ENCODE measurements around the gene MED1. TPM values are rescaled to one million over a fixed set of nuclear protein-coding genes. Genes with fewer than 3 reads are reported as not detected.
A peak's percentile ranks its signal among the peaks of the same experiment; 100 is the strongest.

Gene MED1
- total RNA-seq, 4 donors from 2014 or later, result 22.4 to 29.6 (median 25.0) TPM

- no peaks in the 10 kb centered on the region for H3K9me3 ChIP-seq
- peak; percentile 5 to 13 for DNase-seq
- intact Hi-C loops (cut with DNase I), result no loop called here
- 1 to 3% methylated on average over 16 to 20 of the region's 28 CpGs for WGBS, 2 donors
- no peaks in the 10 kb centered on the region for H3K36me3 ChIP-seq
- peaks cover 14 to 19% of the 10 kb centered on the region in 2 donors for H3K4me1 ChIP-seq
- TF ChIP-seq POLR2A (IDR thresholded peaks at IDR 0.05) (no peak), CTCF (IDR thresholded peaks at IDR 0.05) (no peak)
- H3K27me3 ChIP-seq, result no peaks in the 10 kb centered on the region
- H3K4me3 ChIP-seq (replicated peaks in 1 of 3), result peak overlapping the region; percentile 88 to 89 (median 89)
- peak overlapping the region in 2 of 3 donors; percentile 93 to 95 for H3K27ac ChIP-seq
These were observed 11.7 kb upstream of the MED1 start for GRCh38 chr17:39462631-39463375.

- H3K9me3 ChIP-seq, result no peaks in the 10 kb centered on the region
- peaks cover 14 to 19% of the 10 kb centered on the region in 2 donors for H3K4me1 ChIP-seq
- H3K27me3 ChIP-seq, result no peaks in the 10 kb centered on the region
- no peaks in the 10 kb centered on the region for H3K36me3 ChIP-seq
- H3K27ac ChIP-seq, result peak overlapping the region; percentile 93 to 95 (median 94)
- peak overlapping the region; percentile 88 to 89 (median 89) for H3K4me3 ChIP-seq (replicated peaks in 1 of 3)
- peak in 1 of 2 donors; percentile 67 for DNase-seq
- WGBS, 2 donors, result 0 to 1% methylated on average over 34 of the region's 34 CpGs
- intact Hi-C loops (cut with DNase I), result no loop called here
- no peak for TF ChIP-seq CTCF (IDR thresholded peaks at IDR 0.05)
- TF ChIP-seq POLR2A (IDR thresholded peaks at IDR 0.05), result no peak
These were observed 11.0 kb upstream of the MED1 start for GRCh38 chr17:39461926-39462569.

- peak within 1 kb of the TSS; percentile 88 to 89 (median 89) for H3K4me3 ChIP-seq (replicated peaks in 1 of 3)
- no peaks in the 10 kb centered on the region for H3K9me3 ChIP-seq
- peaks cover 14 to 19% of the 10 kb centered on the region in 2 donors for H3K4me1 ChIP-seq
- peak; percentile 95 to 96 for DNase-seq
- peak within 1 kb of the TSS; percentile 93 to 95 (median 94) for H3K27ac ChIP-seq
- WGBS, 2 donors, result 2% methylated on average over 35 to 50 of the region's 51 CpGs
- H3K36me3 ChIP-seq, result no peaks in the 10 kb centered on the region
- no peaks in the 10 kb centered on the region for H3K27me3 ChIP-seq
- peak in 1 of 2 donors; percentile 90 for TF ChIP-seq POLR2A (IDR thresholded peaks at IDR 0.05)
- peak in 1 of 6 experiments; percentile 27 for TF ChIP-seq CTCF (IDR thresholded peaks at IDR 0.05)
- intact Hi-C loops (cut with DNase I), result no loop called here
These were observed 10.3 kb upstream of the MED1 start, which contains the start of gene CDK12 for GRCh38 chr17:39461113-39461925. Gene CDK12 (plus strand): TSS chr17:39461486. CDS start chr17:39462072, 586 bp downstream.

- no peaks in the 10 kb centered on the region for H3K9me3 ChIP-seq
- H3K4me3 ChIP-seq (replicated peaks in 1 of 3), result no peak overlapping the region
- H3K27me3 ChIP-seq, result no peaks in the 10 kb centered on the region
- no peak for TF ChIP-seq POLR2A (IDR thresholded peaks at IDR 0.05)
- TF ChIP-seq CTCF (IDR thresholded peaks at IDR 0.05), result no peak
- no peak for DNase-seq
- WGBS, 2 donors, result 88 to 92% methylated on average over 4 of the region's 4 CpGs
- no peaks in the 10 kb centered on the region for H3K36me3 ChIP-seq
- intact Hi-C loops (cut with DNase I), result no loop called here
- peaks cover 6% of the 10 kb centered on the region in 2 donors for H3K4me1 ChIP-seq
- H3K27ac ChIP-seq, result no peak overlapping the region
These were observed 4.9 kb upstream of the MED1 start for GRCh38 chr17:39455919-39456318.

Measured in thyroid gland (tissue), 4 donors.